SU-DHL-6 (cell line): ENCODE data around the gene D2HGDH.

Experiments used
- EZH2phosphoT487 ChIP-seq: fragments of 200-600 bp; sonication (generic), shearing (Covaris generic); conservative IDR thresholded peaks from 2 replicates; pipeline ENCODE4 v1.6.1; 2018; ENCODE audit warnings: mild to moderate bottlenecking, antibody characterized with exemption, low read length, moderate library complexity, mixed read lengths
- TF ChIP-seq, protein P1 (sequence below): fragments of 200-600 bp; sonication (generic); IDR thresholded peaks from one replicate; pipeline ENCODE4 v1.5.1; 2017; ENCODE audit warnings: antibody characterized with exemption, mild to moderate bottlenecking, low read length, moderate library complexity; ENCODE audit not compliant: insufficient read depth, poor library complexity, severe bottlenecking

DNA sequence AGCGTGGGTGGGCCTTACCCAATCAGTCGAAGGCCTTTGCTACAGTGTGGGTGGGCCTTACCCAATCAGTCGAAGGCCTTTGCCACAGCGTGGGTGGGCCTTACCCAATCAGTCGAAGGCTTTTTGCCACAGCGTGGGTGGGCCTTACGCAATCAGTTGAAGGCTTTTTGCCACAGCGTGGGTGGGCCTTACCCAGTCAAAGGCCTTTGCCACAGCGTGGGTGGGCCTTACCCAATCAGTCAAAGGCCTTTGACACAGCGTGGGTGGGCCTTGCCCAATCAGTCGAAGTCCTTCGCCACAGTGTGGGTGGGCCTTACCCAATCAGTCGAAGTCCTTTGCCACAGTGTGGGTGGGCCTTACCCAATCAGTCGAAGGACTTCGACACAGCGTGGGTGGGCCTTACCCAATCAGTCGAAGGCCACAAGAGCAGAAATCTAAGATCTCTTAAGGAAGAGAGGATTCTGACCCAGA, 25.9 kb downstream of the D2HGDH start:
- TF ChIP-seq, protein P1, sequence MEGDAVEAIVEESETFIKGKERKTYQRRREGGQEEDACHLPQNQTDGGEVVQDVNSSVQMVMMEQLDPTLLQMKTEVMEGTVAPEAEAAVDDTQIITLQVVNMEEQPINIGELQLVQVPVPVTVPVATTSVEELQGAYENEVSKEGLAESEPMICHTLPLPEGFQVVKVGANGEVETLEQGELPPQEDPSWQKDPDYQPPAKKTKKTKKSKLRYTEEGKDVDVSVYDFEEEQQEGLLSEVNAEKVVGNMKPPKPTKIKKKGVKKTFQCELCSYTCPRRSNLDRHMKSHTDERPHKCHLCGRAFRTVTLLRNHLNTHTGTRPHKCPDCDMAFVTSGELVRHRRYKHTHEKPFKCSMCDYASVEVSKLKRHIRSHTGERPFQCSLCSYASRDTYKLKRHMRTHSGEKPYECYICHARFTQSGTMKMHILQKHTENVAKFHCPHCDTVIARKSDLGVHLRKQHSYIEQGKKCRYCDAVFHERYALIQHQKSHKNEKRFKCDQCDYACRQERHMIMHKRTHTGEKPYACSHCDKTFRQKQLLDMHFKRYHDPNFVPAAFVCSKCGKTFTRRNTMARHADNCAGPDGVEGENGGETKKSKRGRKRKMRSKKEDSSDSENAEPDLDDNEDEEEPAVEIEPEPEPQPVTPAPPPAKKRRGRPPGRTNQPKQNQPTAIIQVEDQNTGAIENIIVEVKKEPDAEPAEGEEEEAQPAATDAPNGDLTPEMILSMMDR, result no peak
- no peak for TF ChIP-seq EZH2phosphoT487
